ENCODE data around the gene COQ8B. TPM values are rescaled to one million over a fixed set of nuclear protein-coding genes. Genes with fewer than 3 reads are reported as not detected.

The COQ8B gene
- polyA plus RNA-seq, 3 donors, result 26.2 to 35.5 (median 29.4) TPM

DNA sequence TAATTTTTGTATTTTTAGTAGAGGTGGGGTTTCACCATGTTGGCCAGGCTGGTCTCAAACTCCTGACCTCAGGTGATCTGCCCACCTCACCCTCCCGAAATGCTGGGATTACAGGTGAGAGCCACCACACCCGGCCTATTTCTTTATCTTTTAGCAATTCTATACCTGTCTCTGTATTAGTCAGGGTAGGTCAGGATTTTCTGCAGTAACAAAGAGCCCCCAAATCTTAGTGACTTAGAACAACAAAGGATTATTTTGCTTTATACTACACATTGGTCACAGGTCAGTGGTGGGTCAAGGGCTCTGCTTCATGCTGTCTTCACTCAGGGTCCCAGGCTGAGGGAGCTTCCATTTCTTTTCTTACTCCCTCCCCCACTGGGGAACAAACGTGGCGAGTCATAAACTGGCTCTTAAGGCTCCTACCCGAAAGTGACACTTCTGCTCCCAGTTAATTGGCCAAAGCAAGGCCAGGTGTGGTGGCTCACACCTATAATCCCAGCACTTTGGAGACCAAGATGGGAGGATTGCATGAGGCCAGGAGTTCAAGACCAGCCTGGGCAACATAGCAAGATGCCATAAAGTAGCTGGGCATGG lies 7.1 kb upstream of the COQ8B start:
- no peak overlapping the region for H3K27ac ChIP-seq (ENCODE audit: low read depth, low read length)
- WGBS, 3 donors, result 95 to 96% (median 96%) methylated on average over 5 of the region's 5 CpGs

GRCh38 chr19:40721936-40722661 lies 5.4 kb upstream of the COQ8B start:
- WGBS, 3 donors, result 52 to 60% (median 57%) methylated on average over 9 of the region's 9 CpGs
- peak overlapping the region; percentile 6 for H3K27ac ChIP-seq (ENCODE audit: low read depth, low read length)

GRCh38 chr19:40721140-40721486 lies 4.4 kb upstream of the COQ8B start:
- 76 to 88% (median 84%) methylated on average over 6 of the region's 6 CpGs for WGBS, 3 donors
- peak overlapping the region; percentile 92 for H3K27ac ChIP-seq (ENCODE audit: low read depth, low read length)

GRCh38 chr19:40719414-40719894 lies 2.8 kb upstream of the COQ8B start:
- WGBS, 3 donors, result 36 to 54% (median 48%) methylated on average over 7 of the region's 7 CpGs
- H3K27ac ChIP-seq (ENCODE audit: low read depth, low read length), result no peak overlapping the region

DNA sequence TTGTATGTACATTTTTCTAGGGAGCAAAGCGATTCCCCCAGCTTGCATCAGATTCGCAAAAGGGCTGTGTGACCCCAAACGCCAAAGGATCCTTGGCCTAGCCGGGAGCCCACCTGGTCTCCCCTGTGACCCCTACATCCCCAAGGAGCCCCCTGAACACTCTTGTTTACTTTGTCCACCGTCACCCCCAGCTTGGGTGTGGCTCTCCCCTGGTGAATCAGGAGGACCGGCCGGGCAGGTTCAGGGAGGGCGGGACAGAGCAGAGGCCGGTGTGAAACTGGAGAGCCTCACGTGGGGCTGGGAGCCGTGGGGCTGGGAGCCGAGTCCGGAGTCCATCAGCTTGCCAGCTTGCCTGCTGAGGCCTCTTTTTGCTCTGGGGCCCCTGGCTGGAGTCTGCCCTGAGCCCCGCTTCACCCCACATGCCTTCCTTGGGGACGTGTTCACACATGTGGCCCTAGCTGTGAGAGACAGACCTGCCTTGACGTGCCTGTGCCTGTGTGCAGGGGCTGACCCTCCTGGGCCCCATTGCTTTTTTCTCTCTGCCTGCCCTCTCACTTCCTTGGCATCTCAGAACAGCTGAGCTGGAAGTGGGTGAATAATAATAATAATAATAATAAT lies 2.2 kb upstream of the COQ8B start:
- H3K27ac ChIP-seq (ENCODE audit: low read depth, low read length), result peak overlapping the region; percentile 76
- WGBS, 3 donors, result 6 to 13% (median 12%) methylated on average over 16 of the region's 16 CpGs

- 20 to 48% (median 45%) methylated on average over 19 to 20 of the region's 20 CpGs for WGBS, 3 donors
- H3K27ac ChIP-seq (ENCODE audit: low read depth, low read length), result peak overlapping the region; percentile 95
These were observed 1.4 kb upstream of the COQ8B start for GRCh38 chr19:40717880-40718773.

DNA sequence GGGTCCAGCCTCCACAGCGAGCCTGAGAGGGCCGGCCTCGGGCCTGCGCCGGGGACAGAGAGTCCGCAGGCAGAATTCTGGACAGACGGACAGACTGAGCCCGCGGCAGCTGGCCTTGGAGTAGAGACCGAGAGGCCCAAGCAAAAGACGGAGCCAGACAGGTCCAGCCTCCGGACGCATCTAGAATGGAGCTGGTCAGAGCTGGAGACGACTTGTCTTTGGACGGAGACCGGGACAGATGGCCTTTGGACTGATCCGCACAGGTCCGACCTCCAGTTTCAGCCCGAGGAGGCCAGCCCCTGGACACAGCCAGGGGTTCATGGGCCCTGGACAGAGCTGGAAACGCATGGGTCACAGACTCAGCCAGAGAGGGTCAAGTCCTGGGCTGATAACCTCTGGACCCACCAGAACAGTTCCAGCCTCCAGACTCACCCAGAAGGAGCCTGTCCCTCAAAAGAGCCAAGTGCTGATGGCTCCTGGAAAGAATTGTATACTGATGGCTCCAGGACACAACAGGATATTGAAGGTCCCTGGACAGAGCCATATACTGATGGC lies 716 bp upstream of the COQ8B start:
- peak overlapping the region; percentile 95 for H3K27ac ChIP-seq (ENCODE audit: low read depth, low read length)
- 0 to 2% (median 2%) methylated on average over 20 of the region's 20 CpGs for WGBS, 3 donors

GRCh38 chr19:40716031-40716481 lies 630 bp downstream of the COQ8B start:
- WGBS, 3 donors, result 4 to 7% (median 5%) methylated on average over 8 of the region's 8 CpGs
- peak overlapping the region; percentile 95 for H3K27ac ChIP-seq (ENCODE audit: low read depth, low read length)

DNA sequence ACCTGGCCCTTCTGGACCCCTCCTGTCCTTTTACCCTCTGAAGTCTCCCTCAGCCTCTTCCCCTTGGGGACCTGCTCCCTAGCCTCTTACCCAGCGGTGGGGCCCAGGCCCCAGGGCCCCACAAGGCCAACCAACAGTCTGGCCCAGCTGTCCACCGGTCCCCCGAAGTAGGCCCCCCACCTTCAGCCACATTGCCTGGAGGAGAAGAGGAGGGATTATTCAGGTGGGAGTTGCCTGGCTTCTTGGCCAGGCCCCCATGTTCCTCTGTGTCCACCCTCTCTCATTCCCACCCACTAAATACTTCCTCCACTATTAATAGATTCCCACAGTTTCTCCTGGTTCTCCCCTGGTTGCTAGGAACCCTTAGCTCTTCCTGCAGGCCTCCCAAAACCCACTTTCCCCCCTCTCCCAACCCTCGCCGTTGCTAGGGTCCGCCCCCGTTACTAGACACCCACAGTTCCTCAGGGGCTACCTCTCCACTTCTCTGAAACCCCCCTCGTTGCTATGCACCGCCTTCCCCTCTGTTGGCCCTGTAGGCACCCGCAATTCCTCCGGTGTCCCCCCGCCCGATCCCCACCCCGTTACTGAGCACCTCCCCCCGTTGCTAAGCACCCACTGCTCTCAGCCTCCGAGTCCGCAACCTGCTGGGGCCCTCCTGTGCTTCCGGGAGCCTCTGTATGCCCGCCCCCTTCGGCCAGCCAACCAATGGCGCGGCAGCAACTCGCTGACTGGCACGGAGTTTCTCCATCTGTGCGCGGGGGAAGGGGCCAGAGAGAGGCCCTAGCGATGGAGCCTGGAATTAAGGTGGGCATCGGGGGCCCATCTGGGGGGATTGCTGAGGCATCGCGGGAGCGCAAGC lies 2.0 kb downstream of the COQ8B start:
- 2 to 4% (median 3%) methylated on average over 31 of the region's 31 CpGs for WGBS, 3 donors
- H3K27ac ChIP-seq (ENCODE audit: low read depth, low read length), result peak overlapping the region; percentile 89

GRCh38 chr19:40713939-40714338 lies 2.7 kb downstream of the COQ8B start:
- 83 to 88% (median 87%) methylated on average over 11 of the region's 11 CpGs for WGBS, 3 donors
- H3K27ac ChIP-seq (ENCODE audit: low read depth, low read length), result no peak overlapping the region

DNA sequence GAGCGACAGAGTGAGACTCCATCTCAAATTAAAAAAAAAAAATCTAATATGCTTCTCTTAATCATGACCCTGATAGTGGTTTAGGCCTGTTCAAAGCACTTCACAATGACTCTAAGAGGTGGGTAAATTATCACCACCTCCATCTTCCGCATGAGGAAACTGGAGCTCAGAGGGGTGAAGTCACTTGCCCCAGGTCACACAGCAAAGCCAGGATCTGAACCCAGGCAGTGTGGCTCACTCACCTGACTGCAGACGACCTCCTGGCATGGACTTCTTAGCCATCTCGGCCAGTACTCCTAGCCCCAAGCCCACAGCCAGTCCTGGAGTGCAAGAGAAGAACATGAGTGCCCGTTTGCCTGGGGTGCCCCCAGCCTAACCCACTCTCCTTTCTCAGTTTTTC lies 6.9 kb downstream of the COQ8B start:
- no peak overlapping the region for H3K27ac ChIP-seq (ENCODE audit: low read depth, low read length)
- 90 to 93% (median 91%) methylated on average over 5 of the region's 5 CpGs for WGBS, 3 donors

DNA sequence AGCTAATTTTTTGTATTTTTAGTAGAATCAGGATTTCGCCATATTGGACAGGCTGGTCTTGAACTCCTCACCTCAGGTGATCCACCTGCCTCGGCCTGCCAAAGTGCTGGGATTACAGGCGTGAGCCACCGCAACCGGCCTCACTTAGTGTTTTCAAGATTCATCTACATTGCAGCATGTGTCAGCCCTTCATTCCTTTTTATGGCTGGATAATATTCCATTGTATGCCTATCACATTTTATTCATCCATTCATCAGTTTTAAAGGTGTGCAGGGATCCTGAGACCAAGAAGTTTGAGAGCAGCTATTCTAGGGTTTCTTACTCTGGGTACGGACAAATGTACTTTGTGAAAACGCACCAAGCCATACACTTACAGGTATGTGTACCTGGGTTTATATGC lies 9.1 kb downstream of the COQ8B start:
- no peak overlapping the region for H3K27ac ChIP-seq (ENCODE audit: low read depth, low read length)
- 96 to 97% (median 97%) methylated on average over 7 of the region's 7 CpGs for WGBS, 3 donors

- H3K27ac ChIP-seq (ENCODE audit: low read depth, low read length), result no peak overlapping the region
- 79 to 90% (median 87%) methylated on average over 7 of the region's 7 CpGs for WGBS, 3 donors
These were observed 10.6 kb downstream of the COQ8B start for GRCh38 chr19:40705950-40706619.

- 61 to 86% (median 62%) methylated on average over 9 of the region's 9 CpGs for WGBS, 3 donors
- H3K27ac ChIP-seq (ENCODE audit: low read depth, low read length), result no peak overlapping the region
These were observed 11.4 kb downstream of the COQ8B start for GRCh38 chr19:40705362-40705651.

DNA sequence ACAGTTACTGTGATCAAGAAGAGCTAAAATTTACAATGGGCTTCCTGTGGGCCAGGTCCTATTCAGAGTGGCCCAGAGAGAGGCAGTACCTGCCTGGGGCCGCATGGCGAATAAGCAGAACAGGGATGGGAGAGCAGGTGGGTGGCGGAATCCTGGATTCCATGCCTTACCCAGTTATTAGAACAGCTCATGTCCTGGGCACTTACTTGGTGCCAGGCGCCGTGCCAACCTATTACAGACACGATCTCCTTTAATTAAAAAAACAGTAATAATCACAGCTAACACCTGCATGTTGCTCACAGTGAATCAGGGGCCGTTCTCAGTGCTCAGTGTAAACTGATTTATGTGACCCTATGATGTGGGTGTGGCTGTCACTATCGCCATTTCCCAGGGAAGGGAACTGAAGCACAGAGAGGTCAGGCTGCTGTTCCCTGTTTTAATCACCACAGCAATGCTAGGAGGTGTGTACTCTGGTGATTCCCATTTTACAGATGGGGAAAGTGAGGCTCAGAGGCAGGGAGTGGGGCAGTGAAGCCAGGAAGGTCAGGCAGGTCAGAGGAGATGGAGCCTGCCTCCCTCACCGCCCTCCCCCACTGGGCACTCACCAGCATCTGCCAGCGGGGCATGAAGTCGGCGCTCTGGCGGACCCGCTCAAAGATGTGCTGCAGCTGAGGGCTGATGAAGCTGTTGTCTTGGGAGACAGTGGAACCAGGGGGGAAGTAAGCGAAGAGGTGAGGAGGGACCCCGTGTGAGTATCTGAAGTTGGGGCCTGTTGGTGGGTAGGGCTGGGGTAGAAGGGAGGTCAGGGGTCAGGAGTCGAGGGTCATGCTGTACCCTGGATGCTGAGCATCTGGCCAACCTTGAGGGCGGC lies 12.0 kb downstream of the COQ8B start:
- WGBS, 3 donors, result 85 to 89% (median 86%) methylated on average over 18 of the region's 18 CpGs
- H3K27ac ChIP-seq (ENCODE audit: low read depth, low read length), result no peak overlapping the region

GRCh38 chr19:40703029-40703755 lies 13.5 kb downstream of the COQ8B start:
- no peak overlapping the region for H3K27ac ChIP-seq (ENCODE audit: low read depth, low read length)
- 88 to 96% (median 92%) methylated on average over 22 to 24 of the region's 24 CpGs for WGBS, 3 donors

Measured in adipose tissue (tissue), 3 donors.